IMR-90 (cell line): ENCODE results near the gene AXL. TPM values are rescaled to one million over a fixed set of nuclear protein-coding genes. Genes with fewer than 3 reads are reported as not detected.
A peak's percentile ranks its signal among the peaks of the same experiment; 100 is the strongest.

Source experiments
- ATAC-seq: fragments of 200-7000 bp; cut with Tn5 transposase; 2 replicates; pipeline ENCODE4 v1.9.1; 2020; ENCODE audit warnings: low read depth, mild to moderate bottlenecking, moderate library complexity
- BruUV-seq: library from RNA; stranded (reverse); fragments of 400-500 nt; replicated peaks from 2 replicates; lab custom pipeline; 2021; lab: Mats Ljungman, UMichigan
- CTCF ChIA-PET: fragments of 300-600 bp; formaldehyde crosslinking; extraction: SDS; loops from one replicate; lab custom pipeline; 2021; ENCODE audit warnings: antibody characterized with exemption; lab: Yijun Ruan, JAX
- POLR2A ChIA-PET: fragments of 300-600 bp; sonication (Branson Sonifier 250); formaldehyde crosslinking; loops from one replicate; lab custom pipeline; 2022; ENCODE audit warnings: antibody characterized with exemption; ENCODE audit not compliant: unreplicated experiment; lab: Charles Lee
- DNase-seq: peaks from one replicate; pipeline ENCODE4 v3.0.0; 2013
- H2AFZ ChIP-seq: replicated peaks from 2 replicates; pipeline ENCODE3; 2013; ENCODE audit warnings: low read length, mild to moderate bottlenecking; ENCODE audit not compliant: poor library complexity
- H2AK5ac ChIP-seq: 2 replicates; pipeline ENCODE4 v1.6.1; 2013; ENCODE audit warnings: low read depth, low read length, inconsistent platforms
- H2AK9ac ChIP-seq: replicated peaks from 2 replicates; pipeline ENCODE3; 2013; ENCODE audit warnings: mild to moderate bottlenecking, low read depth, low read length, moderate library complexity; ENCODE audit not compliant: poor library complexity
- H2BK120ac ChIP-seq: 2 replicates; pipeline ENCODE4 v1.6.1; 2013; ENCODE audit warnings: low read depth, low read length, inconsistent platforms
- H2BK15ac ChIP-seq: 3 replicates; pipeline ENCODE4 v1.6.1; 2013; ENCODE audit warnings: low read depth, low read length, inconsistent platforms
- H2BK20ac ChIP-seq: 2 replicates; pipeline ENCODE4 v1.6.1; 2013; ENCODE audit warnings: low read depth, mild to moderate bottlenecking, inconsistent platforms, low read length, moderate library complexity
- H2BK5ac ChIP-seq: 2 replicates; pipeline ENCODE4 v1.6.1; 2013; ENCODE audit warnings: mild to moderate bottlenecking, low read depth, low read length, inconsistent platforms; ENCODE audit not compliant: poor library complexity, severe bottlenecking
- H3K14ac ChIP-seq: replicated peaks from 2 replicates; pipeline ENCODE4 v1.6.1; 2013; ENCODE audit warnings: low read depth, low read length, inconsistent platforms
- H3K18ac ChIP-seq: 2 replicates; pipeline ENCODE4 v1.6.1; 2013; ENCODE audit warnings: low read depth, low read length, control low read depth
- H3K23ac ChIP-seq: 2 replicates; pipeline ENCODE4 v1.6.1; 2013; ENCODE audit warnings: low read depth, low read length, inconsistent platforms
- H3K27ac ChIP-seq: 2 replicates; pipeline ENCODE4 v1.5.1; 2013; ENCODE audit warnings: mild to moderate bottlenecking, control low read depth, low read length; ENCODE audit not compliant: insufficient read depth
- H3K27me3 ChIP-seq: 2 replicates; pipeline ENCODE4 v1.6.1; 2013; ENCODE audit warnings: low read length; ENCODE audit not compliant: control insufficient read depth, insufficient read depth
- H3K36me3 ChIP-seq: 2 replicates; pipeline ENCODE4 v1.6.1; 2013; ENCODE audit warnings: low read length, mixed read lengths; ENCODE audit not compliant: control insufficient read depth, insufficient read depth
- H3K4ac ChIP-seq: 2 replicates; pipeline ENCODE4 v1.6.1; 2013; ENCODE audit warnings: low read depth, low read length, inconsistent platforms
- H3K4me1 ChIP-seq: 2 replicates; pipeline ENCODE4 v1.6.1; 2013; ENCODE audit warnings: low read length, mixed read lengths; ENCODE audit not compliant: control insufficient read depth, insufficient read depth
- H3K4me2 ChIP-seq: 2 replicates; pipeline ENCODE4 v1.6.1; 2013; ENCODE audit warnings: low read depth, mild to moderate bottlenecking, control low read depth, low read length, moderate library complexity
- H3K4me3 ChIP-seq: 2 replicates; pipeline ENCODE4 v1.5.1; 2013; ENCODE audit warnings: low read depth, mild to moderate bottlenecking, control low read depth, low read length, moderate library complexity; ENCODE audit not compliant: insufficient read depth
- H3K56ac ChIP-seq: 2 replicates; pipeline ENCODE4 v1.6.1; 2013; ENCODE audit warnings: low read length, inconsistent platforms; ENCODE audit not compliant: insufficient read depth; ENCODE audit errors: extremely low read depth
- H3K79me1 ChIP-seq, 2 experiments: 2 replicates each; pipeline ENCODE4 v1.6.1; 2013; ENCODE audit warnings: low read length in 2 of 2, inconsistent platforms in 1 of 2, low read depth in 1 of 2
- H3K9ac ChIP-seq: 2 replicates; pipeline ENCODE4 v1.6.1; 2013; ENCODE audit warnings: low read depth, low read length, control low read depth
- H3K9me1 ChIP-seq: 2 replicates; pipeline ENCODE4 v1.6.1; 2013; ENCODE audit warnings: low read length, inconsistent platforms; ENCODE audit not compliant: insufficient read depth
- H3K9me3 ChIP-seq: 2 replicates; pipeline ENCODE4 v1.6.1; 2013; ENCODE audit warnings: low read length; ENCODE audit not compliant: control insufficient read depth, insufficient read depth
- H4K20me1 ChIP-seq: 2 replicates; pipeline ENCODE4 v1.6.1; 2013; ENCODE audit warnings: low read length, inconsistent platforms; ENCODE audit not compliant: insufficient read depth
- H4K5ac ChIP-seq: 2 replicates; pipeline ENCODE4 v1.6.1; 2013; ENCODE audit warnings: mild to moderate bottlenecking, low read depth, low read length, control low read depth
- H4K8ac ChIP-seq, 2 experiments: 2 replicates each; pipeline ENCODE4 v1.6.1; 2013; ENCODE audit warnings: low read depth in 2 of 2, low read length in 2 of 2, control low read depth in 1 of 2, inconsistent platforms in 1 of 2
- H4K91ac ChIP-seq: 2 replicates; pipeline ENCODE4 v1.6.1; 2013; ENCODE audit warnings: low read depth, low read length, inconsistent platforms; ENCODE audit not compliant: insufficient read depth
- CHD1 ChIP-seq: IDR thresholded peaks from 2 replicates; pipeline ENCODE4 v1.6.1; 2012; ENCODE audit warnings: low read depth, low read length, improper control_type of control experiment
- FOS ChIP-seq: fragments of 150-350 bp; IDR thresholded peaks from 2 replicates; pipeline ENCODE4 v1.6.1; 2016; ENCODE audit warnings: low read depth, low read length
- MAFK ChIP-seq: IDR thresholded peaks from 2 replicates; pipeline ENCODE4 v1.6.1; 2012; ENCODE audit warnings: low read depth, low read length, improper control_type of control experiment
- MXI1 ChIP-seq: IDR thresholded peaks from 2 replicates; pipeline ENCODE4 v1.6.1; 2012; ENCODE audit warnings: low read depth, mild to moderate bottlenecking, low read length, moderate library complexity, borderline replicate concordance
- POLR2A ChIP-seq: IDR thresholded peaks from 2 replicates; pipeline ENCODE4 v1.6.1; 2012; ENCODE audit warnings: mild to moderate bottlenecking, low read depth, low read length
- RAD21 ChIP-seq: IDR thresholded peaks from 2 replicates; pipeline ENCODE4 v1.6.1; 2012; ENCODE audit warnings: low read length, improper control_type of control experiment
- RCOR1 ChIP-seq: IDR thresholded peaks from 2 replicates; pipeline ENCODE4 v1.6.1; 2012; ENCODE audit warnings: mild to moderate bottlenecking, low read length, improper control_type of control experiment; ENCODE audit not compliant: insufficient replicate concordance
- SMC3 ChIP-seq: fragments of 150-350 bp; IDR thresholded peaks from 2 replicates; pipeline ENCODE4 v1.6.1; 2016; ENCODE audit warnings: low read depth, mild to moderate bottlenecking, antibody characterized with exemption, low read length, moderate library complexity
- WGBS, 2 experiments: methylation state at CpG; one replicate each; pipeline versions ENCODE4 v1.1.5 to v1.1.7; 2013; ENCODE audit warnings: missing lambda C conversion rate in 2 of 2; ENCODE audit not compliant: insufficient read length in 1 of 2; ENCODE audit errors: extremely low coverage in 2 of 2; 5-methylcytosine and 5-hydroxymethylcytosine counted together
- dilution Hi-C: fragments of 300-500 bp; cut with HindIII; formaldehyde crosslinking; loops from one replicate; pipeline ENCODE4 v1.14.3; 2018; ENCODE audit warnings: low sequenced_read_pairs; ENCODE audit not compliant: unreplicated experiment
- in situ Hi-C: fragments of 300-500 bp; cut with MboI; formaldehyde crosslinking; loops from 3 replicates; pipeline ENCODE4 v1.14.3; 2019; ENCODE audit warnings: low sequenced_read_pairs, inconsistent platforms, mixed read lengths
- intact Hi-C: fragments of 100-400 bp; cut with micrococcal nuclease; formaldehyde crosslinking; loops from 2 replicates; pipeline ENCODE4 v1.10.0; 2022
- polyA plus RNA-seq, 3 experiments: library from polyadenylated mRNA; depleted of rRNA; stranded (reverse); fragments of >200 nt; gene quantifications; 2 replicates each; pipeline ENCODE4 v1.2.3, GENCODE V29; 2012; ENCODE audit warnings: low replicate concordance in 1 of 3
- total RNA-seq: library from RNA; depleted of rRNA; stranded (reverse); fragments of >200 nt; gene quantifications from 2 replicates; pipeline ENCODE4 v1.2.3, GENCODE V29; 2012
- TF ChIP-seq, protein P1 (sequence below): fragments of 150-350 bp; IDR thresholded peaks from 2 replicates; pipeline ENCODE4 v1.6.1; 2016; ENCODE audit warnings: low read depth, mild to moderate bottlenecking, low read length, moderate library complexity, borderline replicate concordance

AXL gene
- total and polyA plus RNA-seq, 2 of the 4 experiments (the other 2 are of a cell fraction): 212 to 466 TPM

DNA sequence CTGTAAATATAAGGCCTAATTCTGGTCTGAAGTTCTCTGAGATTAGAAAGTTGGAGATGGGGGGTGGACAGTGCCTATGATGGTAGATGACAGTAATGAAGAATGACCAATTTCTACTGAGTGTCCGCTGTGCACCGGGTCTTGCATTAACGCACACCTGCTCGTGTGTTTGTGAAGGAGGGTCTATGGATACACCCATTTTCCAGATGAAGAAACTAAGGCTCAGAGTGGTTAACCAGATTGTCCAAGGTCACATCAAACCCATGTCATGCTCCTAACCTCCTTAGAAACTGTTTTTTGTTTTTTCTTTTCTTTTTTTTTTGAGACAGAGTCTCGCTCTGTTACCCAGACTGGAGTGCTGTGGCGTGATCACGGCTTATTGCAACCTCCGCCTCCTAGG is 13.7 kb downstream of the AXL start:
- Histone ChIP-seq H3K4me3 (no peak overlapping the region), H2AK5ac (no peak overlapping the region), H3K9me3 (no peaks in the 10 kb centered on the region), H3K23ac (peak overlapping the region; percentile 65; the same call in 1 of the 2 replicates), H4K5ac (no peak overlapping the region), H3K14ac (no peak overlapping the region), H3K18ac (no peak overlapping the region), H3K9me1 (peaks cover 20% of the 10 kb centered on the region), H3K27ac (no peak overlapping the region), H3K79me1 (peaks cover 63 to 80% of the 10 kb centered on the region in 2 experiments), H4K91ac (no peak overlapping the region), H2BK15ac (no peak overlapping the region), H2BK20ac (no peak overlapping the region), H3K4ac (no peak overlapping the region), H3K56ac (no peak overlapping the region), H2BK5ac (no peak overlapping the region), H4K20me1 (peaks cover 26% of the 10 kb centered on the region), H3K36me3 (peaks cover 62% of the 10 kb centered on the region), H2BK120ac (no peak overlapping the region), H3K27me3 (no peaks in the 10 kb centered on the region), H3K9ac (no peak overlapping the region), H2AK9ac (no peak overlapping the region), H3K4me1 (peaks cover 5% of the 10 kb centered on the region), H3K4me2 (no peak overlapping the region), H4K8ac (no peak overlapping the region), H2AFZ (no peak overlapping the region)
- POLR2A ChIA-PET: no interaction called here
- TF ChIP-seq, protein P1, sequence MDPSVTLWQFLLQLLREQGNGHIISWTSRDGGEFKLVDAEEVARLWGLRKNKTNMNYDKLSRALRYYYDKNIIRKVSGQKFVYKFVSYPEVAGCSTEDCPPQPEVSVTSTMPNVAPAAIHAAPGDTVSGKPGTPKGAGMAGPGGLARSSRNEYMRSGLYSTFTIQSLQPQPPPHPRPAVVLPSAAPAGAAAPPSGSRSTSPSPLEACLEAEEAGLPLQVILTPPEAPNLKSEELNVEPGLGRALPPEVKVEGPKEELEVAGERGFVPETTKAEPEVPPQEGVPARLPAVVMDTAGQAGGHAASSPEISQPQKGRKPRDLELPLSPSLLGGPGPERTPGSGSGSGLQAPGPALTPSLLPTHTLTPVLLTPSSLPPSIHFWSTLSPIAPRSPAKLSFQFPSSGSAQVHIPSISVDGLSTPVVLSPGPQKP: no peak
- no peak for TF ChIP-seq MAFK
- no peak for TF ChIP-seq CHD1
- TF ChIP-seq RCOR1: no peak
- TF ChIP-seq RAD21: no peak
- no peak for TF ChIP-seq FOS
- no peak for TF ChIP-seq MXI1
- no peak for TF ChIP-seq SMC3
- no peak for TF ChIP-seq POLR2A
- ATAC-seq: no peak
- in situ Hi-C loops: no loop called here
- DNase-seq: no peak
- dilution Hi-C loops: no loop called here
- CTCF ChIA-PET: no interaction called here
- no TSS peak for BruUV-seq
- no CpG with 5 or more reads among the region's 8 CpGs for WGBS, 2 experiments
- intact Hi-C loops: no loop called here
